Hypothalamus (tissue), 51 donors: ENCODE results near the gene CHID1.

Experiments
- DNase-seq, 51 donors: peaks; one replicate each; lab custom pipeline; 2025; lab: John Stamatoyannopoulos, UW

CHID1 gene

GRCh38 chr11:839280-839623 lies 71.4 kb downstream of the CHID1 start:
- DNase-seq = no peak

DNA sequence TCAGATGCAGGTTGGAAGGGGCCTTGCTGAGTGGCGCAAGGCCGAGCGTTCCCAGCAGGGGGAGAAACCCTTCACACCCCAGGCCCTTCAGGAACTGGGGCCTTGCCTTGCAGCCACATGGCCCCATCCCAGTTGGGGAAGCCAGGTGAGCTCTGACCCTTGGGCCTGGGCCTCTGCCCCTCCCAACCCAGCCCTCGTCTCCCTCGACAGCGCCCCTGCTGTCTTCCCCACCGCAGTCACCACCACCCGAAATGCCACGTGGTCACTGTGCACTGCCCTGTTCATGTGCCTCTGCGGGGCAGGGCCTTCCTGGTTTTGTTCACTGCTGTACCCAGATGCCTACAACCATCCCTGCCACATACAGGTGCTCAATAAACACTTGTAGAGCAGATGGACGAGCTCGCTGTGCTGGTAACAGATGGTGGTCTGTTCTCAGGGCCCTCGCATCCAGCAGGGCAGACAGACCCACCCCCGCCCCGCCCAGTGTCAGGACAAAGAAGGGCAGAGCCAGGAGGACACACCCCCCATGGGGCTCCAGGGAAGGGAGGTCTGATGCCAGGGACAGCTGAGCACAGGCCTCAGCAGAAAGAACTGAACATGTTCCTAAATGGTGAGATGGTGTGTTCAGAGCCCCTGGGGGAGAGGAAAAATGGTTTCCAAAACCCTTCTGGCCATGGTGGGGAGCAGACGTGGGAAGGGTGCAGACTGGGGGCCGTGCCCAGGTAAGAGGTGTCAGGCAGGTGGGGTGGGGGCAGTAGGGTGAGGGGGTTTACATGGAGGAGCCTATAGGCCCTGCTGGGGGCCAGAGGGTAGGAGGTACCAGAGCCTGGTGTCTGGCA lies 72.0 kb downstream of the CHID1 start:
- DNase-seq = no peak

DNA sequence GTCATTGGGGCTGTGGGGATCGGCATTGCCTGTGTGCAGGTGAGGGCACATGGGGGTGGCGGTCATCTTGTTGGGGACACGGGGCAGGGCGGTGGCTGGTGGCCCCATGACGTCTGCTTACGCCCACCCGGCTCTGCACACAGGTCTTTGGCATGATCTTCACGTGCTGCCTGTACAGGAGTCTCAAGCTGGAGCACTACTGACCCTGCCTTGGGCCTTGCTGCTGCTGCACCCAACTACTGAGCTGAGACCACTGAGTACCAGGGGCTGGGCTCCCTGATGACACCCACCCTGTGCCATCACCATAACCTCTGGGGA lies 72.7 kb downstream of the CHID1 start:
- no peak for DNase-seq

DNA sequence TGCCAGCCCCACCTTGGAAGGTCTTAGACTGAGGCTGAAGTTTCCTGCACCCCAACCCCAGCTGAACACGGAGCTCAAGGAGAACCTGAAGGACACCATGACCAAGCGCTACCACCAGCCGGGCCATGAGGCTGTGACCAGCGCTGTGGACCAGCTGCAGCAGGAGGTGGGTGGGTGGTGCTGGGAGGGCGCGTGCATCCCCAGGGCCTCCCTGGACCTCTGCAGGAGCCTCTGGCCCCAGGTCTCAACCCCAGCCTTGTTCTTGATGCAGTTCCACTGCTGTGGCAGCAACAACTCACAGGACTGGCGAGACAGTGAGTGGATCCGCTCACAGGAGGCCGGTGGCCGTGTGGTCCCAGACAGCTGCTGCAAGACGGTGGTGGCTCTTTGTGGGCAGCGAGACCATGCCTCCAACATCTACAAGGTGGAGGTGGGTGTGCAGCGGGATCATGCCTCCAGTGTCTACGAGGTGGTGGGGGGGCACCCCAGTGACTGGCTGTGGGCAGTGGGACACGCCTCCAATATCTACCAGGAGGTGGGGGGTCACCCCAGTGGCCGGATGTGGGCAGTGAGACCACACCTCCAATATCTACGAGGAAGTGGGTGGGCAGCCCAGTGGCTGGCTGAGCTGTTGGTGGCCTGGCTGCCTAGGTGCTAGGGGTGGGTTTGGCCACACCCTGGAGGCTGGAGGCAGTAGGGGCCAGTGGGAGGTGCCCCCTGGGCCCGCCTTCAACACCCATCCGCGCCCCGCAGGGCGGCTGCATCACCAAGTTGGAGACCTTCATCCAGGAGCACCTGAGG lies 73.2 kb downstream of the CHID1 start:
- no peak for DNase-seq

GRCh38 chr11:836700-837099 lies 73.9 kb downstream of the CHID1 start:
- DNase-seq = no peak

DNA sequence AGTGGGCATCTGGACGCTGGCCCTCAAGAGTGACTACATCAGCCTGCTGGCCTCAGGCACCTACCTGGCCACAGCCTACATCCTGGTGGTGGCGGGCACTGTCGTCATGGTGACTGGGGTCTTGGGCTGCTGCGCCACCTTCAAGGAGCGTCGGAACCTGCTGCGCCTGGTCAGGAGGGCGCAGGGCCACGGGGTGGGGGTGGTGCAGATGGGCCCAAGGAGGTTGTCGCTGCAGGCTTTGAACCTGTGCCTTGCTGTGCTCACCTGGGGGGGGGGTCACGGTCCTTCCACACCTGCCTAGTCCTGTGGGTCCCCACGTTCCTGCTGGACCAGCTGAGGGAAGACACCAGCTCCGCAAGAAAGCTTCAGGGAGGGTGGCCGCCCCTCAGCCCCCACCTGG lies 74.3 kb downstream of the CHID1 start:
- DNase-seq = no peak

DNA sequence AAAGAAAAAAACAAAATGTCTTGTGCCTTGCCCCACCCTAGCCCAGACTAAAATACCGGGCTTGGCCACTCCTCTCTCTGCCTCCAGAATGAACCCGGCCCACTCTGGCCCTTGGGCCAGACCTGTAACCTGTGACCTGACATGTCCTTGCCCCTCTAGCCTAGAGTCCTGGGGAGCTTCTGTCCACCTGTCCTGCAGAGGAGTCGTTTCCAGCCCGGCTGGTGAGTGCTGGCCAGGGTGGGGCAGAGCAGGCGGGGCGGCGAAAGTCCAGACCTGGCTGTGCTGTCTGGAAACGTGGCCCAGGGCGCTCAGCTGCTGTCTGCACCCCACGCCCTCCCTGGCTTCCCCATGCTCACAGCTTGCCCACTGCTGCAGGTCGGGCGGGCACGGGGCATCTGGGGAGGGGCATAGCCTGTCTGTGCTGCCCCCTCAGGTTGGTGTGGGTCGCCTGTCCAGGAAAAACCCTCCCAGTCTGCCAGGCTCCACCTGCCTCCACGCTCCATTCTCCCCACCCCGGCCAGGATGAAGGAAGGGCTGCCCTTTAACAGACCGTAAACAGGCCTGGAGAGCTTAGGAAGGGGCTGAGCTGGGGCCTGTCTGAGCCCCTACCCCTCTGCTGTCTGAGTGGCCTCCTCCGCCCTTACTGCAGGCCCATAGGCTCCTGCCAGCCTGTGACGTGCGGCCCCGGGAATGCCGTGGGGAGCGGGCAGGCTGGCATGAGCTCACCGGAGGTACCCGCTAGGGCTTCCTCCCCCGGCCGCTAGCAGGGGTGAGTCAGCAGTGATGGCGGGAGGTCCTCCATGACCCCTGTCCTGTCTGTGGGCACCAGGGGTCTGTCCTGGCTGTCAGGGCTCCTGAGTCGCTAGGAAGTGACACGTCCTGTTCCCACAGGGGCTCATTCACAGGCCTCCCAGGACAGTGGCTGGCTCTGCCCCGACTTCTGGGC lies 76.0 kb downstream of the CHID1 start:
- DNase-seq = peak in 14 of 51 donors; percentile 21 to 74 (median 42)

- DNase-seq = no peak
Measured at GRCh38 chr11:833849-834311, 76.7 kb downstream of the CHID1 start.

- DNase-seq = peak in 5 of 51 donors; percentile 6 to 46 (median 39)
Measured at GRCh38 chr11:833114-833791, 77.4 kb downstream of the CHID1 start.

GRCh38 chr11:832529-833113 lies 78.0 kb downstream of the CHID1 start, which contains the start of gene CD151:
TSS of gene CD151 (plus strand) at chr11:832952. CDS start at chr11:836070, 3,118 bp downstream.
- peak in 4 of 51 donors; percentile 10 to 46 (median 42) for DNase-seq

DNA sequence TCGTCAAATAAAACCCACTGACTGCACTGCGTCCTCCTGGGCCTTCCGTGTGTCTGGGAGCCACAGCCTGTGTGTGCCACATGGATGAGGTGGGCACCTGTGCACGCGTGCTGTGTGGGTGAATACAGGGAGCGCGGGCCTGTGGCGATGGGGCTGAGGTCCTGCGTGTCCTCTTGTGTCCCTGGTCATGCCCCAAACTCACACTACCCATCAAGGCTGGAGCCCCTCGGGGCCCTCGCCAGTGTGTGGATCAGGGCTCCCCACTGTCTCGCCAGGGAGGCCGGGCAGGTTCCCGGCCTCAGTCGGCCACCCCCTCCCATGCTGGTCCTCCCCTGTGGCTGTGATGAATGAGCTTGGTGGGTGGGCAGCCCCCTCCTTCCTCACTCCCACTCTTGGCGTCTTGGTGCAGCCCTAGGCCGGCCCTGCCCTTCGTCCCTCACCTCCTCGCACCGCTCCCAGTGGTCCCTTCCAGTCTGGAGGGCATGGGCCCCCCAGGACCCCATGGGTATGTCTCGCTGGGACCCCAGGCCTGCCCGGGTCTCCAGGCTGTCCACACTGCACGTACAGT lies 78.6 kb downstream of the CHID1 start:
- no peak for DNase-seq

DNA sequence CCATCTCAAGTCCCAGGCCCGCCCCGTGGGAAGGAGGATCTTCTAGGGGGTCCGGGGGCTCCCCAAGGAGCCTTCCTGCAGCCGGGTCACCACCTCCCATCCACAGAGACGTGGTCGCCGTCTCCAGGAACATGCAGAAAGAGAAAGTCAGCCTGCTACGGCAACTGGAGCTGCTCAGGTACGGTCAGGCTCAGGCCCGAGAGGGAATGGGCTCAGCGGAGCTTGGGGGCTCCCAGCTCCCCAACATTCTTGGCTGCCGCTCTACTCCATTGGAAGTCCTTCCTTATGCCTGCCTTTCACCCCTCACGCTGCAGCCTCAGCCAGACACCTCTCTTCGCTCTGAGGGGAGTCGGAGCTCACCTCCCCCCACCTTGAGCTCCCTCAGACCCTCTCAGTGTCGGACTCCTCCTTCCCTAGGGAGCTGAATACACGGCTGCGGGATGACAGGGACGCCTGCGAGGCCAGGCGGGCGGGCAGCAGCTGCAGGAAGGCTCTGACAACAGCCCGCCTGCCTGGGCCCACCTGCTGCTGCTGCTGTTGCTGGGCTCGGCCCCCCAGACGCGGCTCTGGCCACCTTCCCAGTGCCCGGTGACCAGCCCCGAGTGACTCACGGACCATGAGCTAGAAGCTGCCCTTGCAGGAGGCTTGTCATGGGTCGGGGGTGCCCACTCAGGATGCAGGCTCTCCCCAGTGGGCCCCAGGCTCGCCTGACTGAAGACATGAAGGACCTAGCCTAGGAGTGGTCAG lies 79.3 kb downstream of the CHID1 start:
- no peak for DNase-seq

GRCh38 chr11:830295-831117 lies 80.1 kb downstream of the CHID1 start:
- peak in 16 of 51 donors; percentile 14 to 63 (median 46) for DNase-seq

DNA sequence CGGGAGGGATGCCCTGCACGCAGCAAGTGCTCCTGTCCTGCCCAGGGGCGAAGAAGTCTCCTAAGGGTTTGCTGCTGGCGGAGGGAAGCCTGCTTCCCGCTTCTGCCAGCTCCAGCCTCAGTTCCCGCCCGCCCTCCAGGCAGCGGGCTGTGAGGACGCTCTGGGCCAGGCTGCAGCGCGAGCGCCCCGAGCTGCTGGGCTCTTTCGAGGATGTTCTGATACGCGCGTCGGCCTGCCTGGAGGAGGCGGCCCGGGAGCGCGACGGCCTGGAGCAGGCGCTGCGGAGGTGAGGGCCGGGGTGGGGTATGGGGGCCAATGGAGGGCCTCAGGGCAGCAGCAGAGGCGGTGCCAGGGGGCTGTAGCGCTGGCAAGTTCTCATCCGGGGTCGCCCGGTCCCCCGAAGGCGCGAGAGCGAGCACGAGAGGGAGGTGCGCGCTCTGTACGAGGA lies 80.7 kb downstream of the CHID1 start:
- no peak for DNase-seq

DNA sequence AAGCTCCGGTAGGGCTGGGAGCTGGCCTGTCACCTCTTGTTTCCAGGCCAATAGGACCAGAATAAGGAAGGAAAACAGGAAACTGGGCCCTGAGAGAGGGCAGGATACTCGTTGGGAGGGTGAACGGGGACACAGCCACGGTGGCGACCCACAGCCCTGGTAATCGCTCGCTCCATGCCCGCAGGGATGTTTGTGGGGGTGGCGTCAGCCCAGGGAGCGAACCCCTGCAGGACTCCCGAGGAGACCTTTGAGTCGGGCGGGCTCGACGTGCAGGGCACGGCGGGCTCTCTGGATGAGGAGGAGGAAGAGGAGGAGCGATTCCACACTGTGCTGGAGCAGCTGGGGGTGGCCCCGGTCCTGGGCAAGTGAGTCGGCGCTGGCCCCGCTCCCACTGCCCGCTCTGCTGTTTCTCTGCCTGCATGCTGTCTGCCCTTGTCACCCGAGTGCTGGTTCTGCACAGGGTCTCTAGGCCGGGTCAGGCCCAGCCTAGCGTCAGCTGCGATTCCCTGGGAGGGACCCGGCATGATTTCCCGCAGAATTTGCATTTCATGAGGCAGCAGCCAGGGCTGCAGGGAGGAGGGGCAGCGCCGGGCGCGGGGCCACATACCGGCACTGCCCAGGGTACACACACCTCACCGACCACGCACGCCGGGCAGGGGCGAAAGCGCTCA lies 81.3 kb downstream of the CHID1 start:
- DNase-seq = no peak

DNA sequence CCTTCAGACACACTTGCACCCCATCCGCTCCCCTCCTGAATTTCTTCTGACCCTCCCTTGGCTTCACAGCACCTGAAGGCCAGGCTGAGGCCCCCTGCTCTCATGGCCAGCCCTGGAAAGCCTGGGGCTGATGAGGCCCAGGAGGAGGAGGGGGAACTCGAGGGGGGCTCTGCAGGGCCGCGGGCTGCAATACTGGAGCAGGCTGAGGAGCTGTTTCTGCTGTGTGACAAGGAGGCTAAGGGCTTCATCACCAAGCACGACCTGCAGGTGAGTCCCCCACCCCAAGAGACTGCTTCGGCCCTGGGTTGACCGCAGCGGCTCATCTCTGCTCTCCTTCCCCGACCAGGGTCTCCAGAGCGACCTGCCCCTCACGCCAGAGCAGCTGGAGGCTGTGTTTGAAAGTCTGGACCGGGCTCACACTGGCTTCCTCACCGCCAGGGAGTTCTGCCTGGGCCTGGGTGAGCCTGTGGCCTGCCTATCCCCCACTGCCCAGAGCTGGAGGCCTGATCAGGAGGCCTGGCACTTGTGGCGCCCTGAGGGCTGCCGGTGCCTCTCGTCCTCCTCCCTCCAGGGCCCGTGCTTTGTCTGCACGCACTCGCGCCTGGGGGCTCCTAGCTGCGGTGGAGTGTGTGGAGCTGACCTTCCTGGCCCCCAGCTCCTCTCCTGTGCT lies 82.0 kb downstream of the CHID1 start:
- DNase-seq = no peak

DNA sequence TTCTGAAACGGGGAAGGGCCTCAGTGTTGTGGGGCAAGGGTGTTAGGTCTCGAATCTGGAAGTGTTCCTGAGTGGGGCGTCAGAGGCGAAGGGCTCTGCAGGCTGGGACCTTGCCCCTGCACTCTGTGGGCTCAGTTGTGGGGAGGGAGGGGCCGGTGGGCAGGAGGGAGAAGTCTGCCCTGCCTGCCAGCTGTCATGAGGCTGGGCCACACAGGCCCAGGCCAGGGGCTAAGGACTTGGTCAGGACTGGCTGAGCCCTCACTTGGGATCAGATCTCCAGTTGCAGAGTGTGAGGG lies 82.8 kb downstream of the CHID1 start, which contains the start of gene CRACR2B:
Gene CRACR2B (plus strand): TSS at position 23 of the 296 bp plus-strand sequence. CDS start 689 bp downstream, outside the sequence.
- no peak for DNase-seq
